SJSA1 (cell line): ENCODE data around the gene MLIP. TPM values are rescaled to one million over a fixed set of nuclear protein-coding genes. Genes with fewer than 3 reads are reported as not detected.

Experiments used
- DNase-seq, 2 experiments: peaks; one replicate each; pipeline ENCODE4 v3.0.0-alpha.2; 2015 to 2020; ENCODE audit warnings: low spot score in 2 of 2, low read depth in 1 of 2
- H3K27ac ChIP-seq: fragments of 250-450 bp; sonication (Bioruptor Pico); 2 replicates; pipeline ENCODE4 v1.5.1; 2020; ENCODE audit warnings: mild to moderate bottlenecking, moderate library complexity
- H3K27me3 ChIP-seq: fragments of 250-450 bp; sonication (Bioruptor Pico); replicated peaks from 2 replicates; pipeline ENCODE4 v1.5.1; 2020; ENCODE audit warnings: mild to moderate bottlenecking, moderate library complexity
- H3K36me3 ChIP-seq: fragments of 250-450 bp; sonication (Bioruptor Pico); 2 replicates; pipeline ENCODE4 v1.5.1; 2020; ENCODE audit warnings: mild to moderate bottlenecking
- H3K4me1 ChIP-seq: fragments of 250-450 bp; sonication (Bioruptor Pico); replicated peaks from 2 replicates; pipeline ENCODE4 v1.6.1; 2021; ENCODE audit warnings: mild to moderate bottlenecking
- H3K4me3 ChIP-seq: fragments of 250-450 bp; sonication (Bioruptor Pico); 2 replicates; pipeline ENCODE4 v1.5.1; 2020; ENCODE audit warnings: mild to moderate bottlenecking
- H3K9me3 ChIP-seq: fragments of 250-450 bp; sonication (Bioruptor Pico); replicated peaks from 2 replicates; pipeline ENCODE4 v1.5.1; 2020; ENCODE audit warnings: mild to moderate bottlenecking
- total RNA-seq: library from RNA; depleted of rRNA; stranded (reverse); fragments of >200 nt; shearing (Covaris generic); gene quantifications from 2 replicates; pipeline ENCODE4 v1.2.3, GENCODE V29; 2014

MLIP gene
- total RNA-seq, 1 experiment from 2014 or later = not detected

GRCh38 chr6:54106727-54107126 lies 4.5 kb upstream of the MLIP start:
- no peak overlapping the region for H3K27ac ChIP-seq

DNA sequence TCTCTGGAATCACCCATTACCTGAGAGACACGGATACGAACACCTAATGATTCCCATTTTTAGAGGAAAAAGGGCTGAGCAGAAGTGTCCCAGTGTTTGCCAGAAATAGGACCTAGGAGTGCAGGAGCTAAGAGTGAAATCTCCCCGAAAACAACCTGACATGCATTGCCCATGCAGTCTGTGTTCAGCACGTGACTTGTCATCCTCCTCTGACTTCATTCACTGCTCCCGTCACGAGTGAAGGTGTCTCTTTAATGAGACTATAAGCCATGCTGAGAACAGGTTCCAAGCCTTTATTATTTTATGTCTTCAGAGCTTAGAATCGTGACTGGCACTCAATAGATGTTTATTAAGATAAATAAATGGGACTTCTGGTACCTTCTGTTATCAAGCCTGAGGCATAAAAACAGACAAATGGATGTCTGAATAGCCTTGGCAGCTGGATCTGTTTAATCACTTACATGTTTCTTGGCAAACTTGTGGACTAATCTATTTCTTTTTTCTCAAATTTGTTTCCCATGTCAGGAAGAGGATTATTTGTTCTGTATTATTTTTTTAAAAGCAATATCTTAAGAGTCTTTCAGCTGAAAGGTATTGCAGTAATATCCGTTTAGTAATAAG lies 3.7 kb upstream of the MLIP start:
- Histone ChIP-seq H3K4me3 (no peak overlapping the region), H3K27me3 (no peaks in the 10 kb centered on the region), H3K36me3 (no peaks in the 10 kb centered on the region), H3K4me1 (no peaks in the 10 kb centered on the region), H3K27ac (no peak overlapping the region), H3K9me3 (no peaks in the 10 kb centered on the region)
- DNase-seq = no peak

More at GRCh38 chr6:54106727-54107126, 4.5 kb upstream of the MLIP start:
- DNase-seq = no peak
- Histone ChIP-seq H3K4me1 (no peaks in the 10 kb centered on the region), H3K36me3 (no peaks in the 10 kb centered on the region), H3K9me3 (no peaks in the 10 kb centered on the region), H3K4me3 (no peak overlapping the region), H3K27me3 (no peaks in the 10 kb centered on the region)

DNA sequence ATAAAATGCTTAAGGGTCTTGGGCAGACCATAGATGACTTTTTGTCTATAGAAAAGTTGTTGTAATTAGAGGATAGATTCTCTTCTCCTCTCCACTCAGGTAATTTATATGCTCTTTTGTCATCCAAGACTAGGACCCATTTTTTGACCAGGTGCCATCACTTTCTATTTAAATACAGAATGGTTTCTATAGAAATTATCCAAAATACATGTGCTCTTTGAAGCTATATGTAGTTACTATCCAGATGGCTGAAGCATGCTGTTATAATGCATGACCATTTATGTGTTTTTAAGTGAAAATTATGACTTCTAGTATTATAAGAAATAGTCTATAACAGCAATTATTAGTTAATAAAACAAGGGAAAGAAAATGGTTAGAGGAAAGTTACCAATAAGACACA lies 3.0 kb upstream of the MLIP start:
- H3K27ac ChIP-seq = no peak overlapping the region
- no peaks in the 10 kb centered on the region for H3K27me3 ChIP-seq
- H3K36me3 ChIP-seq = no peaks in the 10 kb centered on the region
- no peaks in the 10 kb centered on the region for H3K9me3 ChIP-seq
- no peak for DNase-seq
- no peak overlapping the region for H3K4me3 ChIP-seq
- no peaks in the 10 kb centered on the region for H3K4me1 ChIP-seq

DNA sequence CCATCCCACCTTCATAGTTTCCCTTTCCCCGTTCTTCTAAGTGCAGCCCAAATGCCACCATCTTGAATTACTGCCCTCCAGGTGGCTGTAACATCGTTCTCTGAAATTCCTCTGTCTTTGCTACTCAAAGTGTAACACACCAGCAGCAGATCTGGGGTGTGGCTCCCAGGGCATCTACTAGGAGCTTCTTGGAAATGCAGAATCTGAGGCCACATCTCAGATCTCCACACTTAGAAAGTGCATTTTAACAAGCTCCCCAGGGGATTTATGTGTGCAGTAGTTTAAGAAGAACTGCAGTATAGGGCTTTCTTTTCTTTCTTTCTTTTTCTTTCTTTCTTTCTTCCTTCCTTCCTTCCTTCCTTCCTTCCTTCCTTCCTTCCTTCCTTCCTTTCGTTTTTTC lies 1.7 kb upstream of the MLIP start:
- Histone ChIP-seq H3K9me3 (no peaks in the 10 kb centered on the region), H3K27me3 (no peaks in the 10 kb centered on the region)

GRCh38 chr6:54112151-54112650 lies 958 bp downstream of the MLIP start:
- DNase-seq = no peak
- H3K4me3 ChIP-seq = no peak overlapping the region
- H3K27me3 ChIP-seq = no peaks in the 10 kb centered on the region
- no peak overlapping the region for H3K27ac ChIP-seq
- no peaks in the 10 kb centered on the region for H3K9me3 ChIP-seq
- no peaks in the 10 kb centered on the region for H3K4me1 ChIP-seq
- no peaks in the 10 kb centered on the region for H3K36me3 ChIP-seq

More for the DNA sequence above, 1.7 kb upstream of the MLIP start:
- H3K27ac ChIP-seq = no peak overlapping the region
- H3K4me1 ChIP-seq = no peaks in the 10 kb centered on the region
- no peak for DNase-seq
- no peak overlapping the region for H3K4me3 ChIP-seq
- H3K36me3 ChIP-seq = no peaks in the 10 kb centered on the region

DNA sequence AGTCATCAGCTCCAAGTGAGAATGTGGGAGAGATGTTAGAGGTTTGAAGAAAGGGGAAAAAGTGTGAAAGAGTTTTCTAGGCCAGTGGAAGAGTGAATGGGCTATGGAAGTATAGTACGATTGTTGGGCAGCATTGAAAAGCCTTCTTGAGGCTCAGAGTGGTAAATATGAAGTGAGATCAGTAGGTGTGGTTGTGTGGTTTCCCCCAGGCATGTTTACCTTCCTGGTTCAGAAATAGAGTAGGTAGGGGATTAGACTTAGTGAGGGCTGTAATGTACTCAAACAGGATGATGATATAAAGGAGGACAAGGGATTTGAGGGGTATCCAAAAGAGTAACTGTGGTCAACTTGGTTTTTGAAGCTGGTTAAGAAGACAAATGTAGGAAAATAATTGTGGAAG lies 3.7 kb downstream of the MLIP start:
- Histone ChIP-seq H3K27me3 (no peaks in the 10 kb centered on the region), H3K4me3 (no peak overlapping the region), H3K9me3 (no peaks in the 10 kb centered on the region), H3K4me1 (no peaks in the 10 kb centered on the region), H3K36me3 (no peaks in the 10 kb centered on the region), H3K27ac (no peak overlapping the region)
- DNase-seq = no peak

DNA sequence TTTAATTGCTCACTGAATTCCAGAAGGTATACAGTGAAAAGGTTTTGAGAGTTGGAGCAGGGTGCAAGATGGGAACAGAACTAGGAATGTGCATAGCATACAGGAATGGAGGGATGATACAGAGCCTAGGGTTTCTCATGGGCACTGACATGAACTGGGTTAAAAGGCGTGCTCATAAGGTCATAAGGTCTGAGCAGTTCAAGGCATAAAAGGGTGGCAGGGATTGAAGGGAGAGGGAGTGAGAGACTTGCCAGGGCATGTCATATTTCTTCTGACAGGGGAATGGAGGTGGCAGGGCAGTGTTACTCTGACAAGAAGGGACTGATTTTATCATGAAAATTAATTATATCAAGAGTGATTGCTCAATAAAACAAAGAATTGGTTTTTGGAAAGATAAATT lies 4.7 kb downstream of the MLIP start:
- DNase-seq = no peak
- no peak overlapping the region for H3K4me3 ChIP-seq
- no peak overlapping the region for H3K27ac ChIP-seq
- no peaks in the 10 kb centered on the region for H3K9me3 ChIP-seq
- H3K4me1 ChIP-seq = no peaks in the 10 kb centered on the region
- no peaks in the 10 kb centered on the region for H3K36me3 ChIP-seq
- H3K27me3 ChIP-seq = no peaks in the 10 kb centered on the region

DNA sequence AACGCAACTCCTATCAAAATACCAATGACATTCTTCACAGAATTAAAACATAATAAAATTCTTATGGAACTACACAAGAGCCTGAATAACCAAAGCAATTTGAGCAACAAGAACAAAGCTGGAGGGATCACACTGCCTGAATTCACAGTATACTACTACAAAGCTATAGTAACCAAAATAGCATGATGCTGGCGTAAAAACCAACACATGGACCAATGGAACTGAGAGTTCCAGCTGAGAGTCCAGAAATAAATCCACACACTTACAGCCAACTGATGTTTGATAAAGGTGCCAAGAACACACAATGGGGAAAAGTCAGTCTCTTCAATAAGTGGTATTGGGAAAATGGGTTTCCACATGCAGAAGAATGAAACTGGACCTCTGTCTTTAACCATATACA lies 6.9 kb downstream of the MLIP start:
- Histone ChIP-seq H3K36me3 (no peaks in the 10 kb centered on the region), H3K9me3 (no peaks in the 10 kb centered on the region), H3K4me1 (no peaks in the 10 kb centered on the region), H3K4me3 (no peak overlapping the region), H3K27me3 (no peaks in the 10 kb centered on the region), H3K27ac (no peak overlapping the region)
- no peak for DNase-seq

DNA sequence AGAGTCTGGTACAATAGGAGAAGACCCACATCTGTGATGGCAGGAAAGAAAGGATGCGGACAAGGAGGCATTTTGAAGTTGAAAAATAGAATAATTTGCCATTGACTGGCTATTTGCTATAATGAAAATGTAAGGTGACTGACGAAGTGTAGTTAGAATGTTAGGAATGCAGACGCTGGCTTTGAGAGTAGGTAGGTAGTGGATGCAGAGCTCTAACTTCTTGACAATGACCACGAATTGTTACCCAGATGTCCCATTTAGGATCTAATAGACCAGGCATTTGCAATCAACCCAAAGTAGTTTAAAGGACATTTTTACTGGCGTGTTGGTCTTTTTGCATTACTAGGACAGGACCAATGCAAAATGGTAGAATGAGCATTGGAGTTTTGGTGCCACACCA lies 14.2 kb downstream of the MLIP start:
- Histone ChIP-seq H3K27ac (no peak overlapping the region), H3K27me3 (no peaks in the 10 kb centered on the region), H3K4me1 (no peaks in the 10 kb centered on the region), H3K36me3 (no peaks in the 10 kb centered on the region), H3K9me3 (no peaks in the 10 kb centered on the region), H3K4me3 (no peak overlapping the region)
- DNase-seq = no peak

DNA sequence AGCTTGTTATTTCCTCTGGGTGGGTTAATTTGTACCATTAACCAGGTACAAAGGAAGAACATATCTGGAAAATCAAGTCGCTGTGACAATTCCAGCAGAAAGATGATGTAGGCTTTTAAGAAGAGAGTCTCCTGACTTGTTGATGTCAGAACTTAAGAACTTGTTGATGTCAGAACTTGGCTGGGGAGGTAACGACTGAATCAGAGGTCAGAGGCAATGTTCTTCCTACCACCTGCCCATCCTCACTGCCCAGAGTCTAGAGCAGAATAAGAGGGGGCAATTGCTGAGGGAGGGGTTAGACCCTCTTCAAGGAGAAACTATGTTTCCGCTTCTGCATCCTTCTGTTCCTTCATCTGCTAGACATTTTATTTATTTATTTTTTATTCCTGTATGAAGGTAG lies 18.9 kb downstream of the MLIP start:
- Histone ChIP-seq H3K4me3 (no peak overlapping the region), H3K36me3 (no peaks in the 10 kb centered on the region), H3K9me3 (no peaks in the 10 kb centered on the region), H3K27me3 (no peaks in the 10 kb centered on the region), H3K27ac (no peak overlapping the region), H3K4me1 (no peaks in the 10 kb centered on the region)
- DNase-seq = no peak

DNA sequence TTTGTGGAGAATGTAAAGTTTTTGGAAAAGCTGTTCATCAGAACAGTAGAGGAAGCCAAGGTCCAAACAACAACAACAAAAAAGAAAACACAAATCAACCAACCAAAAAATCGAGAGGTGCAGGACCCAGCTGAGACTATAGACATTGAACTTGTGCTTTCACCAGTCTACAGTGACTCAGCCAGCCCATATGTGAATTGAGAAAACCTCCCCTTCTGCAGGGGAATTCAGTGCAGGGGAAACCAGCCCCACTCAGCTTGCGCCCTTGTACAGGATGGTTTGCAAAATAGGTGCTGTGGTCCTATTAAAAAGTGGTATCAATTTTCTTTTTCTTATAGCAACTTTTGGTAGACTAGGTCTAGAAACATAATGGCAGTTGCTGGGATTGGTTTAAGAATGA lies 21.3 kb downstream of the MLIP start:
- Histone ChIP-seq H3K9me3 (no peaks in the 10 kb centered on the region), H3K27ac (no peak overlapping the region), H3K4me1 (no peaks in the 10 kb centered on the region), H3K36me3 (no peaks in the 10 kb centered on the region), H3K4me3 (no peak overlapping the region), H3K27me3 (no peaks in the 10 kb centered on the region)
- DNase-seq = no peak

DNA sequence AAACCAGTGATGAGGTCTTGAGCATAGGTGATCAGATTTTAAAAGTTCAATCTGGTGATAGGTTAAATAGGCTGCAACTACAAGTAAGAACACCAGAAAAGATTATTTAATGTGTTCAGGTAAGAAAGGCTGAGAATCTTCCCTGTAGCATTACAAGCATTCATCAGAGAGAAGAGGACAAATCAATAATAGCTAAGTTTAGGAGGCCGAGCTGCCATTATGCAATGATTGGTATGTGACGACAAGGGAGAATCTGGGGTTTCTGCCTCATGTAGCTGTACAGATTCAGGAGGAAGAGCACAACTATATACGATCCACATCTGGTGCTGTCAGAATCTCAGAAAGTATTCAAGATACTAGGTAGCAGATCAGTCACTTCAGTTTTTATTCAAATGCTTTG lies 21.9 kb downstream of the MLIP start:
- no peak for DNase-seq
- no peaks in the 10 kb centered on the region for H3K27me3 ChIP-seq
- no peaks in the 10 kb centered on the region for H3K4me1 ChIP-seq
- no peaks in the 10 kb centered on the region for H3K9me3 ChIP-seq
- no peak overlapping the region for H3K4me3 ChIP-seq
- no peaks in the 10 kb centered on the region for H3K36me3 ChIP-seq
- H3K27ac ChIP-seq = no peak overlapping the region

GRCh38 chr6:54134935-54135334 lies 23.7 kb downstream of the MLIP start:
- no peaks in the 10 kb centered on the region for H3K4me1 ChIP-seq
- no peak overlapping the region for H3K27ac ChIP-seq
- no peaks in the 10 kb centered on the region for H3K36me3 ChIP-seq
- DNase-seq = no peak
- H3K27me3 ChIP-seq = no peaks in the 10 kb centered on the region
- H3K4me3 ChIP-seq = no peak overlapping the region
- H3K9me3 ChIP-seq = no peaks in the 10 kb centered on the region

- H3K27ac ChIP-seq = no peak overlapping the region
- H3K4me1 ChIP-seq = no peaks in the 10 kb centered on the region
- no peak overlapping the region for H3K4me3 ChIP-seq
- H3K36me3 ChIP-seq = no peaks in the 10 kb centered on the region
- no peaks in the 10 kb centered on the region for H3K27me3 ChIP-seq
- DNase-seq = no peak
- no peaks in the 10 kb centered on the region for H3K9me3 ChIP-seq
These were observed 24.6 kb downstream of the MLIP start for GRCh38 chr6:54135665-54136369.
